ENCODE measurements around the gene CAMSAP2.

DNA sequence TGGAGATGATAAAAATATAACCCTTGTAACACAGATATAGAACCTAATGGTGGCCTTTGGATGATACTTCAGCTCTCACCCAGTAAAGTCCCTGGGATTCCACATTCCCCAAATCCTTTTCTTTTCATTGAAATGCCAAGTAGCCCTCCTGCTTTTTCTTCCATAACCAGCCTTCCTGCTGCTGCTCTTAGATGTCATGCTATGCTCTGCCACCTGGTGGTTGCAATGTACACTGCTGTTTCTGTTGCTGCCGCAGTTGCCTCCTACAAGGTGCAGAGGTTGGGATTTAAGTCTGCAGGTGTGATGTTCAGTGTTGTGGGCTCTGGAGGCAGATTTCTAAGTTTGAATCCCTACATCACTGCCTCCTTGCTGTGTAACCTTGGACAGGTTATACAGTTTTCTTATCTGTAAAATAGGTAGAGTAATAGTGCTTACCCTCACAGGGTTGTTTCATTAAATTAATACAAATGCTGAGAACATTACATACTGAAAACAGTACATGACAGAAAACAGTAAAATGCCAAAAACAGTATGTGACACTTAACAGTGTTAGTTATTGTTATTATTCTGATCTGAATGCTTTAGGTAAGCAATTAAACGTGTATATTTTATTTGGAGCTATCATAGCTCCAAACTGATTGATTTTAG, 64.3 kb downstream of the CAMSAP2 start:
- TF ChIP-seq PML (IDR thresholded peaks at IDR 0.05; ENCODE audit: low read length), result no peak
- TF ChIP-seq, protein P1, sequence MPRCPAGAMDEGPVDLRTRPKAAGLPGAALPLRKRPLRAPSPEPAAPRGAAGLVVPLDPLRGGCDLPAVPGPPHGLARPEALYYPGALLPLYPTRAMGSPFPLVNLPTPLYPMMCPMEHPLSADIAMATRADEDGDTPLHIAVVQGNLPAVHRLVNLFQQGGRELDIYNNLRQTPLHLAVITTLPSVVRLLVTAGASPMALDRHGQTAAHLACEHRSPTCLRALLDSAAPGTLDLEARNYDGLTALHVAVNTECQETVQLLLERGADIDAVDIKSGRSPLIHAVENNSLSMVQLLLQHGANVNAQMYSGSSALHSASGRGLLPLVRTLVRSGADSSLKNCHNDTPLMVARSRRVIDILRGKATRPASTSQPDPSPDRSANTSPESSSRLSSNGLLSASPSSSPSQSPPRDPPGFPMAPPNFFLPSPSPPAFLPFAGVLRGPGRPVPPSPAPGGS (IDR thresholded peaks at IDR 0.05; ENCODE audit: borderline replicate concordance, insufficient read depth, low read depth, low read length, poor library complexity, severe bottlenecking), result no peak
- TF ChIP-seq GABPA (IDR thresholded peaks at IDR 0.05; ENCODE audit: low read depth), result no peak
- TF ChIP-seq YY1 (IDR thresholded peaks at IDR 0.05; ENCODE audit: low read depth, low read length), result peak; percentile 81
- no peak for TF ChIP-seq EZH2 (IDR thresholded peaks at IDR 0.05; ENCODE audit: borderline replicate concordance, control insufficient read depth, low read depth, low read length)
- TF ChIP-seq HCFC1 (IDR thresholded peaks at IDR 0.05; ENCODE audit: low read length), result no peak

Data from GM12878 (cell line).